Fibroblast of the aortic adventitia (primary cell): ENCODE data around the gene GNAL. TPM values are rescaled to one million over a fixed set of nuclear protein-coding genes. Genes with fewer than 3 reads are reported as not detected.
A peak's percentile ranks its signal among the peaks of the same experiment; 100 is the strongest.
"Not testable (repeated sequence)": the region's sequence is repeated elsewhere in the genome, so short reads cannot be mapped to it uniquely, and the experiment has no call there.

Source experiments
- DNase-seq: peaks from one replicate; pipeline ENCODE4 v3.0.0-alpha.2; 2010; ENCODE audit warnings: low read depth
- H3K4me3 ChIP-seq: 2 replicates; pipeline ENCODE4 v1.5.1; 2011; ENCODE audit warnings: low read depth, mild to moderate bottlenecking, control low read depth, low read length, moderate library complexity
- CTCF ChIP-seq: IDR thresholded peaks from 2 replicates; pipeline ENCODE4 v1.5.1; 2011; ENCODE audit warnings: mild to moderate bottlenecking, low read length, control low read depth, inconsistent platforms; ENCODE audit not compliant: insufficient read depth
- total RNA-seq: library from RNA; depleted of rRNA; stranded (reverse); fragments of >200 nt; gene quantifications from 2 replicates; pipeline ENCODE4 v1.2.3, GENCODE V29; 2012; ENCODE audit warnings: low replicate concordance

GNAL gene
- total RNA-seq, 1 donor = 0.63 TPM

GRCh38 chr18:11849841-11850634, 161.0 kb downstream of the GNAL start:
- TF ChIP-seq CTCF = peak; percentile 8
- H3K4me3 ChIP-seq = peak overlapping the region; percentile 99
- peak; percentile 93 for DNase-seq

GRCh38 chr18:11850821-11851145, 161.7 kb downstream of the GNAL start:
- peak overlapping the region; percentile 99 for H3K4me3 ChIP-seq
- DNase-seq = no peak
- TF ChIP-seq CTCF = no peak

GRCh38 chr18:11851146-11851805, 162.2 kb downstream of the GNAL start, which contains the start of gene CHMP1B:
Gene CHMP1B, plus strand, starts transcription at chr18:11851413. Its CDS starts 99 bp downstream, at chr18:11851512.
- peak within 1 kb of the TSS; percentile 99 for H3K4me3 ChIP-seq
- peak; percentile 98 for DNase-seq
- TF ChIP-seq CTCF = no peak

GRCh38 chr18:11851806-11852337, 162.8 kb downstream of the GNAL start:
- H3K4me3 ChIP-seq = peak overlapping the region; percentile 99
- DNase-seq = peak; percentile 40
- TF ChIP-seq CTCF = no peak

- not testable (repeated sequence) for H3K4me3 ChIP-seq, DNase-seq
Observed at GRCh38 chr18:11854554-11854953, 165.5 kb downstream of the GNAL start.

- peak overlapping the region; percentile 39 for H3K4me3 ChIP-seq
- no peak for TF ChIP-seq CTCF
- DNase-seq = peak; percentile 100
Observed at GRCh38 chr18:11857177-11857887, 168.3 kb downstream of the GNAL start.

- no peak for TF ChIP-seq CTCF
- no peak overlapping the region for H3K4me3 ChIP-seq
- no peak for DNase-seq
Observed at GRCh38 chr18:11859282-11859830, 170.3 kb downstream of the GNAL start.
